Suppressor macrophage (primary cell): Measurements from ENCODE around the gene BTF3.
"Not testable (repeated sequence)": the region's sequence is repeated elsewhere in the genome, so short reads cannot be mapped to it uniquely, and the experiment has no call there.

ENCODE experiments used
- DNase-seq, 4 experiments: peaks; one replicate each; pipeline ENCODE4 v3.0.0-alpha.2; 2020 to 2022
- total RNA-seq, 17 experiments: gene quantifications; one replicate each; lab custom pipeline; 2026; ENCODE audit warnings: mixed read lengths in 6 of 17, inconsistent platforms in 3 of 17; lab: John Stamatoyannopoulos, UW

The BTF3 gene
- 103 to 201 (median 150) reads per million in 17 experiments for total RNA-seq

DNA sequence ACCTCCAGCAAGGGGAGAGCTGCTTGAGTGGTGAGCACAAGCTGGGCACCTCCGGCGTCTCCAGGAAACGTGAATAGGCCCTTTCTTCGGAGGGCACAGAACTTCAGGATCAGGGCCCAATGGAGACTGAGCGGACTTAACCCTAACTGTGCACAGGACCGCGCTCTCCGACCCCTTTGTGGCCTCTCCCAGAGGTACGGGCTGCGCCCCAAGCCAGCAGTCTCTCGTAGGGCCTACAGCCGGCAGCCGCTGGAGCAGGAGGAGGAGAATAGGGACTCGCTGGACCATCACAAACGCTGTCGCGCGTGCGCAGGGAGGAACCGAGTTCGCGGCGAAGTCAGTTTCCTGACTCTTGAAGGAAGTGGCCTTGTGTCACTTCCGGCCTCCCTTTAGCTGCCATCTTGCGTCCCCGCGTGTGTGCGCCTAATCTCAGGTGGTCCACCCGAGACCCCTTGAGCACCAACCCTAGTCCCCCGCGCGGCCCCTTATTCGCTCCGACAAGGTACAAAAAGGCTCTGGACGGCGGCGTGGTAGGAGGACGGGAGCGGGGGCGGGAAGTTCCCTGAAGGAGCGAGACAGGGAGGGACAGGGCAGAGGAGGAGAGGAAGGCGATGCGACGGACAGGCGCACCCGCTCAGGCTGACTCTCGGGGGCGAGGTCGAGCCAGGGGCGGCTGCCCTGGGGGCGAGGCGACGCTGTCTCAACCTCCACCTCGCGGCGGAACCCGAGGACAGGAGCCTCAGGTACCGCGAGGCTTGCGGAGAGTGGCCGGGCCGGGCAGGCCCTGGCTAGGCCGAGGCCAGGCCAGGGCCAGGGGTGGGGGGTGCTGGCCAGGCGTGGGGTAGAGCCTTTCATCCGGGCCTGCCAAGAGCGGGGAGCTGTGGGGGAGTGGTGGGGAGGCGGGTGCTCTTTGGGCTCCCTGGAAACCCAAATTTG is at the start of gene BTF3:
Gene BTF3 (plus strand): TSS at position 386 of the 936 bp plus-strand sequence. CDS start 226 bp downstream, at position 612.
- peak; percentile 96 to 98 (median 98) for DNase-seq

DNA sequence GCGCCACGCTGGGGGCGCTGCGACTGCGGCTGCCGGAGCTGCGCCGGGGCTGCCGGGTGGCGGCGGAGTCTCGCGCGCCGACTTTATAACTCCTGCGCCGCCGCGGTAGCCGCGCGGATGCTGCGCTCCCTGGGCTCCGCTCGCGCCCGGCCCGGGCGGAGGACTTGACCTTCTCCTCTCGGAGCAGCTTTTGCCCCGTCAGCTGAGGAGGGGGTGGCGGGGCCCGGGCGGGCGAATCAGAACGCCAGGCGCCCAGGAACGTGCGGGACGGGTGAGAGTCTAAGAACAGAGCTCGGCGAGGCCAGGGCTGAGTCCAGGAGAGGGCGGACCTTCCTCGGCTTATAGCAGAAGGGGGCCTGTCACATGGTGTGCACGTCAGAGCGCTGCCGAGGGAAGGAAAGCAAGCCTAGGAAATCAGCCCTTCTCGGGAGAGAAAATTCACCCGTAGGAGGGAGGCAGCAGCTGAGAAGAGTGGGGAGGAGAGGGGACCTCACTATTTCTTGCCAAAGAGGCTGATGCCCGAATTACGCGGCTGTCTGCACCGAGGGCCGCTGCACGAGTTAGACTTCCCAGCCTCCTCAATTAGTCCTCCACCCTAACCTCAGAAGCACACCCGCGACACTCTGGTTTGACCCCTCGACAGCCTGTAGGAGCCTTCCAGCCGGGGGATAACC is 49.6 kb upstream of the BTF3 start, which contains the start of gene FOXD1:
Gene FOXD1 (minus strand): TSS at position 315 of the 674 bp plus-strand sequence. CDS start 415 bp downstream, outside the sequence.
- DNase-seq: peak; percentile 52 to 71 (median 70)

DNA sequence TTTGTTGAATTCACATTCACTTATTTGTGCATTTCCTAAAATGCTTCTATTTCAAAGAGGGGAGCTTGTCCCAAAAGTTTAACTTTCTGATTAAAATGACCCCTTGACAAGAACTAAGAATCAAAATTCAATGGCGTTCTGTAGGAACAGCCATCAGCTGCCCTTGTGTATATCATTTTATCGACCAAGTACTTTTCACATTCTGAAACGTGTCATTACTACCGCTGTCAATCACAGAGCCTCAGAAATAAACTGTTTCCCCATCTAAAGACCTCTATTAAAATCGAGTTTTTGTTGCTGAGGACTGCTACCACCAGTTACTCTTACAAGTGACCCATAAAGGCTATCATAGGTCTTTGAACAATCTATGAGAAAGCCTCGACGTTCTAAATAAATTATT is 48.1 kb upstream of the BTF3 start:
- no peak for DNase-seq

- no peak for DNase-seq
These were observed 47.5 kb upstream of the BTF3 start for GRCh38 chr5:73450672-73451223.

DNA sequence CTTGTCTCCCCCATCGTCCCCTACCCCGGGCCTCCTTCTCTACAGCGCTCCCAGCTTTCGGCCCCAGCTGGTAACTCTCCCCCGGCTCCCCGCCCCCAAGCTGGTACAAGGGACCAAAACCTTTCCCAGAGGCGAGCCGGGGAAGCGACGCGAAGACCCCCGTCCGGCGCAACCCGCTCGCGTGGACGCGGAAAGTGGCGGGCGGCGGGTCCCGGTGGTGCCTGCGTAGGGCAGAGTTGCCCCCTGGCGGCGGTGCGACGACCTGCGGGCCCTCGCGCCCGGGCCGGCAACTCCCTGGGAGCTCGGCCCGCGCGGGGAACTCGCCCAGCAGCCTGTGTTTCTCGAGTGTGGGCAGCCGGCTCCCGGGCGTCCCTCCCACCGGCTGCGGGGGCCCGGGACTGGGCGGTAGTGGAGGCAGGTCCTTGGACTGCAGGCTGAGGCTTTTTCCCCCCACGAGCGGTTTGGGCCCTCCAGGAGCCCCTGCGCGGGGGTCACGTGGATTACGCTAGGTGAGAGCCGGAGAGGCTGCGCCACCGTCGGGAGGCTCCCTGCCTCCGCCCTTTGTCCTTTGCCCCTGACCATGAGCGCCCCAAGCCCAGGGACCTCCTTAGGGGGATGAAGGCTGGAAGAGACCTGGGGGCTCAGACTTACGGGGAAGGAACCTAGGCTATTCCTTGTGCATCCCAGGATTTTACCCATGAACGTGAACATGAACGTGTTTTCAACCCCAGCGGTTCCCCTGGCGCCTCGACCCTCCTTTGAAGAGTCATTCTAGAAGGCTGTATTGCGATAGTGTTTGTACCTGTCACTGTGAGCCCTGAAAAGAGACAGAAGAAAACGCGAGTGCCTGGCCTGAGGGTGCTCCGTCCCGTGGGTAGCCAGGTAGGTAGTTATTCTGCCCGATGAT is 46.8 kb upstream of the BTF3 start:
- peak; percentile 54 to 83 (median 66) for DNase-seq

DNA sequence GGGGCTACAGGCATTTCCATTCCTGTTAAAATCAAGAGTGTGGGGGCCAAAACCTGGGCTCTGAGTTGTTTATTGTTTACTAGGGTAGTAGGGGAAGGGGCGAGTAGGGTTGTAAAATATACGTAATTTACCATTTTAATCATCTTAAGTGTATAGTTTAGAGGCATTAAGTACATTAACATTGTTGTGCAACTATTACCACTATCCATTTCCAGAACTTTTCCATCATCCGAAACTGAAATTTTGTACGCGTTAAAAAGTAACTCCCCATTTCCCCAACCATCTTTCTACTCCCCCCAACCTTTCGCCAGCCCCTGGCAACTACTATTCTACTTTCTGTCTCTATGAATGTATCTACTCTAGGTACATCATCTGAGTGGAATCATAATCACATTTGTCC is 46.0 kb upstream of the BTF3 start:
- no peak for DNase-seq

DNA sequence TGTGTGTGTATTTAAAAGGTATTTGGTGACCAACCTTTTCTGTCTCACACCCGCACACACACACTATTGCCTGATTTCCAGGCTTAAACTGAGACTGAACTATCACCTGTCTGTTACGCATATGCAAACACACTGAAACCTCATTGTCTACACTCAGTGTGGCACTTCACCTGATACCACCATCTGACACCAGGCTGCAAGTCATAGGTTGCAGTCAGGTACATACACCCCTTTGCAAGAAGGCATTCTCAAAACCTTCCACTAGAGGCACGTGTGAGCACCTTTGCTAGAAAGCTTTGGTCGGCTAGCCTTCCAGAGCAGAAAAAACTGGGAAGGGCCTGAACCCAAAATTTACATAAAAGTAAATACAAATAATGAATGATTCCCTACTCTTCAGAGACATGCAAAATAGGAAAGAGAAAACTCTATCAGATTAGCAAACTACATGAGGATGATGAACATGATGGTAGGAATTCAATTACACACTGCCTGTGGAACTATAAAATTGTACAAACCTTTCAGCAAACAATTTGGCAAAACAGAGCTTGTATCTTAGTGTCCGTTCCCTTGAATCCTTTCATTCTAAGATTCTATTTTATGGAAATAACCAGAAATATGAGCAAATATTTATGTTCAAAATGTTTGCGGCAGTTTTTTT is 43.7 kb upstream of the BTF3 start:
- peak; percentile 22 to 52 (median 46) for DNase-seq

DNA sequence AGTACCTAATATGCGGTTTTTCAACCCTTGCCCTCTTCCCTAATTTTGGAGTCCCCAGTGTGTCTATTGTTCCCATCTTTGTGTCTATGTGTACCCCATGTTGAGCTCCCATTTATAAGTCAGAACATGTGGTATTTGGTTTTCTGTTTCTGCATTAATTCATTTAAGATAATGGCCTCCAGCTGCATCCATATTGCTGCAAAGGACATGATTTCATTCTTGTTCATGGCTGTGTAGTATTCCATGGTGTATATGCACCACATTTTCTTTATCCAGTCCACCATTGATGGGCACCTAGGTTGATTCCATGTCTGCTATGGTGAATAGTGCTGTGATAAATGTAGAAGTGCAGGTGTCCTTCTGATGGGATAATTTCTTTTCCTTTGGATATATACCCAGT is 41.8 kb upstream of the BTF3 start:
- not testable (repeated sequence) for DNase-seq

DNA sequence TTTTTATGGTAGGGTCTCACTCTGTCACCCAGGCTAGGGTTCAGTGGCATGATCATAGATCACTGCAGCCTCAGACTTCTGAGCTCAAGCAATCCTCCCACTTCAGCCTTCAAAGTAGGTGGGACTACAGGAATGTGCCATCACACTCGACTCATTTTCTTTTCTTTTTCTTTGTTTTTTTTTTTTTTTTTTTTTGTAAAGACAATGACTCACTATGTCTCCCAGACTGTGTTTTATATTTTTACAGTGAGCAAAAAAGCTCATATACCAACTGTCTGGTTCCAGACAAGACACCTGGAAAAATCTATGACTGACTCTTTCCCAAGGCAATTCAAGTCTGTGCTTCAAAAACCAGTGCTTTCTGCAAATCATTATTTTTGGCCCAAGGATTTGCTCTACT is 38.9 kb upstream of the BTF3 start:
- DNase-seq: no peak

DNA sequence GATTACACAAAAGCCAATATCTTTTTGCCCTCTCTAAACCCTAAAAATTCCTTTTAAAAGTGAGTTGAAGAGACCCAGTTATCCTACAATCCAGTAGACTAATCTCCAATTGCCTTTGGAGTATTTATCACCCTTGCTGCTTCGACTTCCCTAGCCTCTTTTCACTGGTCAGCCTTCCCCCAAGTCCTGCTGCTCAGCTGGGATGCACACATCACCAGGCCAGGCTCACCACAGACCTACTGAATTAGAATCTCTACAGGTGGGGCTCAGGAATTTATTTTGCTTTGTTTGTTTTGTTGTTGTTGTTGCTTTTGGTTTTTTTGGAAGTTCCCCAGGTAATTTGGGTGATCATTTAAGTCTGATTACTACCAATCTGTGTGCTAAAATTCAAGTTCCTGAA is 38.1 kb upstream of the BTF3 start:
- DNase-seq: no peak

- DNase-seq: no peak
These were observed 34.1 kb upstream of the BTF3 start for GRCh38 chr5:73464016-73464745.

DNA sequence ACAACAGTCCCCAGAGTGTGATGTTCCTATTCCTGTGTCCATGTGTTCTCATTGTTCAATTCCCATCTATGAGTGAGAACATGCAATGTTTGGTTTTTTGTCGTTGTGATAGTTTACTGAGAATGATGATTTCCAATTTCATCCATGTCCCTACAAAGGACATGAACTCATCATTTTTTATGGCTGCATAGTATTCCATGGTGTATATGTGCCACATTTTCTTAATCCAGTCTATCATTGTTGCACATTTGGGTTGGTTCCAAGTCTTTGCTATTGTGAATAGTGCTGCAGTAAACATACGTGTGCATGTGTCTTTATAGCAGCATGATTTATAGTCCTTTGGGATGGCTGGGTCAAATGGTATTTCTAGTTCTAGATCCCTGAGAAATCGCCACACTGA is 29.6 kb upstream of the BTF3 start:
- not testable (repeated sequence) for DNase-seq

DNA sequence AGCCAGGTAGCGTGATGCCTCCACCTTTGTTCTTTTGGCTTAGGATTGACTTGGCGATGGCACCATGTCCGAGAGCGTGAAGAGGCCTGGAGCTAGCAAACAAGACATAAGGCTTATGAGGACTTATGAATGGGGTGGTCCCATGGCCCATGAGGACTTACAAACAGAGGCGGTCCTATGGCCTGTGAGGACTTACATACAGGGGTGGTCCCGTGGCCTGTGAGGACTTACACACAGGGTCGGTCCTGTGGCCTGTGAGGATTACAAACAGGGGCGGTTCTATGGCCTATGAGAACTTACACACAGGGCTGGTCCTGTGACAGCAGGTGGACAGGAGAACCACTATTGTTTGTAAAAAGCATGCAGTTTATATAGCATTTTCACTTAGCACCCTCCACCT is 28.4 kb upstream of the BTF3 start:
- DNase-seq: no peak

DNA sequence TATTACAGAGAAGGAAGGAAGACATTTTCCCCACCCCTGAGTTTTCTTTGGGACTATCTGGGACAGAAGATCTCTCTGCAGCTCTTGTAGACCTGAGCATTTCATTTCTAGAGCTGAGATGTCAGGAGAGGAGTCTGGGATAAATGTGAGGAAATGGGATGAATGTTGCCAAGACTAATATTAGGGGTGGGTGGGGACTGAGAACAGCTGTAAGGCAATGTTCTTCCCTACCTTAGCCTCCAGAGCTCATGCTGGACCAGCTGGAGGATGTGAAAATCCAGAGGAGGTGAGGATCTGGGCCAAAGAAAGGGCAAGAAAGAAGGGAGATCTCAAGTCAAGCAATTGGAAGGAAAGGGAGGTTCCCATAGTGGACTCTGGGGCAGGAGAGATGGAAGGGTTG is 26.6 kb upstream of the BTF3 start:
- DNase-seq: no peak

GRCh38 chr5:73472116-73472515 is 26.1 kb upstream of the BTF3 start:
- DNase-seq: no peak

- DNase-seq: no peak
These were observed 17.7 kb upstream of the BTF3 start for GRCh38 chr5:73480500-73480899.

DNA sequence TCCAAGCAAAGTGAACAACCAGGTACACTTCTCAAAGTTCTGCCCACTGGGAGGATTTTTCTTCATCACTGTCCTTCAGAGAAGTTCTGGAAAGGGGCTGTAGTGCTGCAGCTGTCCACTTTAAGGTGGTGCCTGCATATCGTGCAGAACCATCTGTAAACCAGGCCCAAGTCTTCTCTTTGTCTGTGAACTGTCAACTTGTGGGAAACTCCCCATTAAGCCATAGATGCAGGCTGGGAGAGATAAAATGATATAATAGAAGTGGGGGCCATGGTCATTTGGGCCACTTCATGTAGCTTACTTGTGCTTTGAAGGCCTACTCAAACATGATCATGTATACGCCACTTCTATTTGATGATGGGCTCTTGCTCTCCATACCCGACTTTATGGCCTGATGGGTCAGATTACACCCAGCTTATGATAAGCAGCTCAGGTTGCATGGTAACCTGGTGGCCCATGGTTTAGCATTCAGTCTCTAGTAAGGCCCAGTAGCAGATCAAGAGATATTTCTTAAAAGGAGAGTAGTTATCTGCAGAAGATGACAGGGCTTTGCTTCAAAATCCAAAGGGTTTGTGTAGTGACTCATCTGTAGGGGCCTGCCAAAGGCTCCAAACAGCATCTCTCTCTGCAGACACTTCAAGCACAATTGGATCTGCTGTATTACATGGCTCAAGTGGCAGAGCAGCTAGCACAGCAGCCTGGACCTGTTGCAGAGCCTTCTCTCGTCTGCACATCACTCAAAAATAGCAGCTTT is 15.7 kb upstream of the BTF3 start:
- no peak for DNase-seq

- DNase-seq: no peak
These were observed 14.6 kb upstream of the BTF3 start for GRCh38 chr5:73483676-73484075.

DNA sequence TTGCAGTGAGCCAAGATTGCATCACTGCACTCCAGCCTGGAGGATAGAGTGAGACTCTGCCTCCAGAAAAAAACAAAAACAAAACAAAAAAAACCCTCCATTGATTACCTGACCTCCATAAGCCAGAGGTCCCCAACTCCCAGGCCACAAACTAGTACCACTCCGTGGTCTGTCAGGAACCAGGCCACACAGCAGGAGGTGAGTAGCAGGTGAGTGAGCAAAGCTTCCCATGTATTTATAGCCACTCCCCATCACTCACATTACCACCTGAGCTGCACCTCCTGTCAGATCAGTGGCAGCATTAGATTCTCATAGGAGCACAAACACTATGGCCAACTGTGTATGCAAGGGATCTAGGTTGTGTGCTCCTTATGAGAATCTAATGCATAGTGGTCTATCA is 13.7 kb upstream of the BTF3 start:
- DNase-seq: no peak

GRCh38 chr5:73485715-73486114 is 12.5 kb upstream of the BTF3 start:
- DNase-seq: no peak
